ENCODE results near the gene ACOT11. TPM values are rescaled to one million over a fixed set of nuclear protein-coding genes. Genes with fewer than 3 reads are reported as not detected.

Gene ACOT11
- polyA plus RNA-seq, 1 donor (not counting 4 experiments of a cell fraction or from before 2014, with no cell fraction given) = 3.4 TPM

DNA sequence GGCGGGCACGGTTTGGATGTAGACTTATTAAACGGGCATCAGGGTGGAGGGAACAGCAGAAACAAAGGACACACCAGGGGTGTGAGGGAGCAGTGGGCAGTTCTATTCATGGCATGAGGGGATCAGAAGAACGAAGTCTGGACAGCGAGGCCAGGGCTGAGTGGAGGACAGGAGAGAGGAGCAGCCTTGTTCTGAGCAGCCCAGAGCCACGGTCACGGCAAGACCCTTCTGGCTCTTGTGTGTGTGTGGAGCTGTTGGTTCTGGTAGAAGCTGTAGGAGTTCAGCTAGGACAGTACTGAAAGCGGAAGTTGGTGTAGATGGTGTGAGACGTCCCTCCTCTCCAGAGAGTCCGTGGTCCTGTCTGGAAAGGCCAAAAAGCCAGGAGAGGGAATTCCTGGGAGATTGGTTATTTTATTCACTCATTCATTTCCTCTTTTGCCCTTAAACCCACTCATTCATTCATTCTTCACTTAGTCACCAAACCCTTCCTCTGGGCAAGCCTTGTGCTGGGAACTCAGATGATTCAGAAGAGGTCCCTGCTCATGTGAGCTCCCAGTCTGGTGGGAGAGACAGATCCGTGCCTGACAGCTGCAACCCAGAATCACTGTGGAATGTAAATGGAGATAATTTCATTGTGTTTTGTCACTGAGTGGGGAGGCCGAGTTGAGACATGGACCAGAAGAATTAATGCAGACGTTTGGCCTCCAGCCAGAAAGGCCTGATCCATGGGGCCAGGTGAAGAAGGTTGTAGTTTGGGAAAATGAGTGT is 4.1 kb upstream of the ACOT11 start:
- DNase-seq (ENCODE audit: low read depth, low spot score) (peak; percentile 40), FAIRE-seq (peak; percentile 68)
- H3K27me3 ChIP-seq (ENCODE audit: control insufficient read depth, extremely low read depth, insufficient read depth, low read length) = no peaks in the 10 kb centered on the region
- dilution Hi-C loops (cut with MboI; ENCODE audit: extremely low pct_ligation_motif_present, low sequenced_read_pairs) = no loop called here
- peak overlapping the region; percentile 89 for H3K27ac ChIP-seq (ENCODE audit: control insufficient read depth, insufficient read depth, low read length)
- TF ChIP-seq, protein P1, sequence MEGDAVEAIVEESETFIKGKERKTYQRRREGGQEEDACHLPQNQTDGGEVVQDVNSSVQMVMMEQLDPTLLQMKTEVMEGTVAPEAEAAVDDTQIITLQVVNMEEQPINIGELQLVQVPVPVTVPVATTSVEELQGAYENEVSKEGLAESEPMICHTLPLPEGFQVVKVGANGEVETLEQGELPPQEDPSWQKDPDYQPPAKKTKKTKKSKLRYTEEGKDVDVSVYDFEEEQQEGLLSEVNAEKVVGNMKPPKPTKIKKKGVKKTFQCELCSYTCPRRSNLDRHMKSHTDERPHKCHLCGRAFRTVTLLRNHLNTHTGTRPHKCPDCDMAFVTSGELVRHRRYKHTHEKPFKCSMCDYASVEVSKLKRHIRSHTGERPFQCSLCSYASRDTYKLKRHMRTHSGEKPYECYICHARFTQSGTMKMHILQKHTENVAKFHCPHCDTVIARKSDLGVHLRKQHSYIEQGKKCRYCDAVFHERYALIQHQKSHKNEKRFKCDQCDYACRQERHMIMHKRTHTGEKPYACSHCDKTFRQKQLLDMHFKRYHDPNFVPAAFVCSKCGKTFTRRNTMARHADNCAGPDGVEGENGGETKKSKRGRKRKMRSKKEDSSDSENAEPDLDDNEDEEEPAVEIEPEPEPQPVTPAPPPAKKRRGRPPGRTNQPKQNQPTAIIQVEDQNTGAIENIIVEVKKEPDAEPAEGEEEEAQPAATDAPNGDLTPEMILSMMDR (optimal IDR thresholded peaks at IDR 0.05 in 1 of 3, IDR thresholded peaks at IDR 0.05 in 1 of 3, conservative IDR thresholded peaks at IDR 0.05 in 1 of 3; ENCODE audit: extremely low read depth in 1 of 3, insufficient read depth in 2 of 3, low read length in 3 of 3) = no peak
- TF ChIP-seq EZH2 (IDR thresholded peaks at IDR 0.05; ENCODE audit: low read length) = no peak
- no peak overlapping the region for H2AFZ ChIP-seq (ENCODE audit: control insufficient read depth, low read length)
- H4K20me1 ChIP-seq (ENCODE audit: control insufficient read depth, extremely low read depth, insufficient read depth, low read length) = no peaks in the 10 kb centered on the region
- H3K4me2 ChIP-seq (ENCODE audit: control insufficient read depth, extremely low read depth, insufficient read depth, low read depth, low read length) = peak overlapping the region; percentile 57
- no peaks in the 10 kb centered on the region for H3K9me1 ChIP-seq (ENCODE audit: control insufficient read depth, extremely low read depth, insufficient read depth, low read length)
- no peak overlapping the region for H3K9ac ChIP-seq (ENCODE audit: control insufficient read depth, extremely low read depth, insufficient read depth, low read length)
- no peaks in the 10 kb centered on the region for H3K79me2 ChIP-seq (ENCODE audit: control insufficient read depth, insufficient read depth, low read length)
- H3K4me3 ChIP-seq (ENCODE audit: control insufficient read depth in 2 of 3, extremely low read depth in 1 of 3, insufficient read depth in 2 of 3, low read depth in 1 of 3, low read length in 3 of 3) = no peak overlapping the region
- H3K36me3 ChIP-seq (ENCODE audit: control insufficient read depth in 2 of 2, extremely low read depth in 1 of 2, insufficient read depth in 2 of 2, low read length in 2 of 2) = no peaks in the 10 kb centered on the region
- H3K4me1 ChIP-seq (ENCODE audit: control insufficient read depth, extremely low read depth, insufficient read depth, low read length) = peaks cover 24% of the 10 kb centered on the region
- no peaks in the 10 kb centered on the region for H3K9me3 ChIP-seq (ENCODE audit: control insufficient read depth, low read depth, low read length)

DNA sequence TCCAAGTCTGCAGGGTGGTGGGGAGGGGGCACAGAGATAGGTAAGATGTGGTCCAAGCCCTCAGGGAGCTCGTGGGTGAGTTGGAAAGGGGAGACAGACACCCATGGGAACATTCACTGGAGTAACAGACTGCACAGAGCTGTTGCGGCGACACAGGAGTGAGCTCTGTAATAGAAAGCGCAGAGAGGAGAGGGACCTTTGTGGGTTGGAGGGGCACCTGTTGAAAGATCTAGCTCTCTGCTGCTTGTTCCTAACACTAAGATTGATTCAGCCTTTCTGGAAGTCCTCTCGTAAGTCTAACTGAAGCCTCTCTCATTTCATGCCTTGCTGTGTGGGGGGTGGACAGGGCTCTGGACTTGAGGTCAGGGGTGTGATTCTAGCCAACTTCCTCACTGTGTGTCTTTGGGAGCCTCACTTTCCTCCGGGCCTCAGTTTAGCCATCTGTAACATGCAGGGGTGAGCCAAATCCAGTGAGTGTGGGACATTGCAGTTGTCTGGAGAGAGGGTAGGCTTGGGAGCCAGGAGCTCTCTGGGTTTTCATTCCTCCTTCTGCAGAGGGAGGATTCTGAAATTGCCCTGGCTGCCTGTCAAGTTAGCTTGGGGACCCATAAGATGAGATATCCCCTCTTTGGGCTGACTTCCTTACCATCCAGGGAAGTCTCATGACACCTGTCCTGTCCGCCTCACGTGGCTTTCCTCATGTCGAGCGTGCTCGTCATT is 2.0 kb upstream of the ACOT11 start:
- Histone ChIP-seq H3K27me3 (ENCODE audit: control insufficient read depth, extremely low read depth, insufficient read depth, low read length) (no peaks in the 10 kb centered on the region), H3K4me3 (ENCODE audit: control insufficient read depth in 2 of 3, extremely low read depth in 1 of 3, insufficient read depth in 2 of 3, low read depth in 1 of 3, low read length in 3 of 3) (no peak overlapping the region), H3K4me1 (ENCODE audit: control insufficient read depth, extremely low read depth, insufficient read depth, low read length) (peaks cover 24% of the 10 kb centered on the region), H4K20me1 (ENCODE audit: control insufficient read depth, extremely low read depth, insufficient read depth, low read length) (no peaks in the 10 kb centered on the region), H3K36me3 (ENCODE audit: control insufficient read depth in 2 of 2, extremely low read depth in 1 of 2, insufficient read depth in 2 of 2, low read length in 2 of 2) (no peaks in the 10 kb centered on the region), H3K9ac (ENCODE audit: control insufficient read depth, extremely low read depth, insufficient read depth, low read length) (no peak overlapping the region), H3K27ac (ENCODE audit: control insufficient read depth, insufficient read depth, low read length) (no peak overlapping the region), H2AFZ (ENCODE audit: control insufficient read depth, low read length) (no peak overlapping the region), H3K79me2 (ENCODE audit: control insufficient read depth, insufficient read depth, low read length) (no peaks in the 10 kb centered on the region), H3K4me2 (ENCODE audit: control insufficient read depth, extremely low read depth, insufficient read depth, low read depth, low read length) (no peak overlapping the region), H3K9me1 (ENCODE audit: control insufficient read depth, extremely low read depth, insufficient read depth, low read length) (no peaks in the 10 kb centered on the region), H3K9me3 (ENCODE audit: control insufficient read depth, low read depth, low read length) (no peaks in the 10 kb centered on the region)
- dilution Hi-C loops (cut with MboI; ENCODE audit: extremely low pct_ligation_motif_present, low sequenced_read_pairs) = no loop called here
- TF ChIP-seq EZH2 (IDR thresholded peaks at IDR 0.05; ENCODE audit: low read length) = no peak
- TF ChIP-seq, protein P1 (optimal IDR thresholded peaks at IDR 0.05 in 1 of 3, IDR thresholded peaks at IDR 0.05 in 1 of 3, conservative IDR thresholded peaks at IDR 0.05 in 1 of 3; ENCODE audit: extremely low read depth in 1 of 3, insufficient read depth in 2 of 3, low read length in 3 of 3) = no peak
- DNase-seq (ENCODE audit: low read depth, low spot score) (no peak), FAIRE-seq (no peak)
